Mesenchymal stem cell (in vitro differentiated cells and primary cell): Measurements from ENCODE around the gene VSIG4.

Experiments used
- DNase-seq: peaks from one replicate; pipeline ENCODE4 v3.0.0-alpha.2; 2013
- H2AFZ ChIP-seq: one replicate; pipeline ENCODE4 v1.6.1; 2013; ENCODE audit warnings: low read depth, mild to moderate bottlenecking, control low read depth, inconsistent platforms, low read length, moderate library complexity
- H2AK5ac ChIP-seq: 2 replicates; pipeline ENCODE4 v1.6.1; 2013; ENCODE audit warnings: low read length, moderate library complexity, mild to moderate bottlenecking, inconsistent platforms; ENCODE audit not compliant: severe bottlenecking
- H2BK120ac ChIP-seq: one replicate; pipeline ENCODE4 v1.6.1; 2013; ENCODE audit warnings: low read depth, mild to moderate bottlenecking, inconsistent platforms, low read length, moderate library complexity
- H2BK12ac ChIP-seq, 2 experiments: one replicate each; pipeline ENCODE4 v1.6.1; 2013; ENCODE audit warnings: inconsistent platforms in 2 of 2, low read length in 2 of 2, mild to moderate bottlenecking in 2 of 2, moderate library complexity in 2 of 2, control low read depth in 1 of 2
- H2BK15ac ChIP-seq: one replicate; pipeline ENCODE4 v1.6.1; 2013; ENCODE audit warnings: mild to moderate bottlenecking, low read depth, inconsistent platforms; ENCODE audit not compliant: poor library complexity, severe bottlenecking
- H2BK5ac ChIP-seq: 2 replicates; pipeline ENCODE4 v1.6.1; 2013; ENCODE audit warnings: low read depth, mild to moderate bottlenecking, low read length, control low read depth, inconsistent platforms; ENCODE audit not compliant: poor library complexity, severe bottlenecking
- H3K14ac ChIP-seq, 2 experiments: one replicate each; pipeline ENCODE4 v1.6.1; 2013; ENCODE audit warnings: inconsistent platforms in 2 of 2, low read length in 2 of 2, control low read depth in 1 of 2, mild to moderate bottlenecking in 1 of 2, moderate library complexity in 1 of 2
- H3K18ac ChIP-seq, 2 experiments: one replicate each; pipeline ENCODE4 v1.6.1; 2013; ENCODE audit warnings: inconsistent platforms in 2 of 2, low read length in 2 of 2, control low read depth in 1 of 2, low read depth in 1 of 2, mild to moderate bottlenecking in 1 of 2
- H3K23ac ChIP-seq, 2 experiments: one replicate each; pipeline ENCODE4 v1.6.1; 2013; ENCODE audit warnings: inconsistent platforms in 2 of 2, low read length in 2 of 2, mild to moderate bottlenecking in 2 of 2, moderate library complexity in 2 of 2, control low read depth in 1 of 2
- H3K27ac ChIP-seq: 2 replicates; pipeline ENCODE4 v1.5.1; 2013; ENCODE audit warnings: mild to moderate bottlenecking, moderate library complexity, low read length, control low read depth, inconsistent platforms; ENCODE audit not compliant: poor library complexity, severe bottlenecking
- H3K27me3 ChIP-seq, 2 experiments: 2 replicates each; pipeline versions ENCODE4 v1.6.1 to v1.7.0; 2013; ENCODE audit warnings: low read length in 2 of 2, mild to moderate bottlenecking in 2 of 2, moderate library complexity in 2 of 2, control low read depth in 1 of 2, inconsistent platforms in 1 of 2; ENCODE audit not compliant: control insufficient read depth in 1 of 2, insufficient read depth in 1 of 2
- H3K36me3 ChIP-seq, 2 experiments: 2 replicates each; pipeline versions ENCODE4 v1.6.1 to v1.7.0; 2013; ENCODE audit warnings: low read length in 2 of 2, control low read depth in 1 of 2, inconsistent platforms in 1 of 2, low read depth in 1 of 2, mild to moderate bottlenecking in 1 of 2; ENCODE audit not compliant: insufficient read depth in 2 of 2, control insufficient read depth in 1 of 2
- H3K4ac ChIP-seq, 2 experiments: one replicate each; pipeline ENCODE4 v1.6.1; 2013; ENCODE audit warnings: inconsistent platforms in 2 of 2, low read length in 2 of 2, mild to moderate bottlenecking in 2 of 2, moderate library complexity in 2 of 2, control low read depth in 1 of 2, low read depth in 1 of 2
- H3K4me1 ChIP-seq: 2 replicates; pipeline ENCODE4 v1.6.1; 2013; ENCODE audit warnings: low read depth, low read length, control low read depth; ENCODE audit not compliant: control insufficient read depth, insufficient read depth
- H3K4me2 ChIP-seq: 2 replicates; pipeline ENCODE4 v1.6.1; 2013; ENCODE audit warnings: low read length, mild to moderate bottlenecking, inconsistent platforms; ENCODE audit not compliant: poor library complexity, severe bottlenecking
- H3K4me3 ChIP-seq, 2 experiments: 2 replicates each; pipeline versions ENCODE4 v1.5.1 to v1.7.0; 2013; ENCODE audit warnings: low read length in 2 of 2, mild to moderate bottlenecking in 2 of 2, control low read depth in 1 of 2, low read depth in 1 of 2; ENCODE audit not compliant: insufficient read depth in 1 of 2
- H3K79me1 ChIP-seq: replicated peaks from 2 replicates; pipeline ENCODE4 v1.6.1; 2013; ENCODE audit warnings: mild to moderate bottlenecking, control low read depth, low read length, inconsistent platforms; ENCODE audit not compliant: poor library complexity, severe bottlenecking
- H3K9ac ChIP-seq: 2 replicates; pipeline ENCODE4 v1.7.0; 2013; ENCODE audit warnings: mild to moderate bottlenecking, low read length, moderate library complexity
- H3K9me3 ChIP-seq: 2 replicates; pipeline ENCODE4 v1.7.0; 2013; ENCODE audit warnings: mild to moderate bottlenecking, low read length; ENCODE audit not compliant: control insufficient read depth
- H4K8ac ChIP-seq: one replicate; pipeline ENCODE4 v1.6.1; 2013; ENCODE audit warnings: inconsistent platforms, mild to moderate bottlenecking, low read length, moderate library complexity
- H4K91ac ChIP-seq: one replicate; pipeline ENCODE4 v1.6.1; 2013; ENCODE audit warnings: mild to moderate bottlenecking, low read length, inconsistent platforms
- WGBS: methylation state at CpG from one replicate; pipeline ENCODE4 v1.1.7; 2013; ENCODE audit warnings: mixed read lengths; 5-methylcytosine and 5-hydroxymethylcytosine counted together

The VSIG4 gene

GRCh38 chrX:66001596-66001995 is 38.3 kb downstream of the VSIG4 start:
- no peak overlapping the region for H2AK5ac ChIP-seq
- H3K9me3 ChIP-seq = no peaks in the 10 kb centered on the region
- H3K27me3 ChIP-seq = peaks cover 0 to 34% of the 10 kb centered on the region in 2 experiments
- H2BK12ac ChIP-seq = no peak overlapping the region
- H3K4ac ChIP-seq = no peak overlapping the region
- no peak overlapping the region for H4K91ac ChIP-seq
- no peak overlapping the region for H2BK5ac ChIP-seq
- H2BK120ac ChIP-seq = no peak overlapping the region
- H2AFZ ChIP-seq = no peak overlapping the region
- no peak for DNase-seq
- H3K23ac ChIP-seq = no peak overlapping the region
- no peak overlapping the region for H3K27ac ChIP-seq
- no peak overlapping the region for H4K8ac ChIP-seq
- H2BK15ac ChIP-seq = no peak overlapping the region
- no peak overlapping the region for H3K4me3 ChIP-seq
- H3K18ac ChIP-seq = no peak overlapping the region
- no peaks in the 10 kb centered on the region for H3K79me1 ChIP-seq
- H3K4me1 ChIP-seq = no peaks in the 10 kb centered on the region
- no peak overlapping the region for H3K14ac ChIP-seq
- H3K9ac ChIP-seq = no peak overlapping the region
- no peaks in the 10 kb centered on the region for H3K36me3 ChIP-seq
- no peak overlapping the region for H3K4me2 ChIP-seq

- Histone ChIP-seq H3K4ac (no peak overlapping the region), H2BK5ac (no peak overlapping the region), H3K79me1 (no peaks in the 10 kb centered on the region)
Measured at GRCh38 chrX:66000628-66001272, 39.1 kb downstream of the VSIG4 start.

GRCh38 chrX:66000178-66000577 is 39.7 kb downstream of the VSIG4 start:
- 0% methylated on average over 1 of the region's 1 CpG for WGBS
- no peak overlapping the region for H3K4ac ChIP-seq
- H2BK12ac ChIP-seq = no peak overlapping the region
- no peak for DNase-seq
- no peak overlapping the region for H2BK5ac ChIP-seq
- H3K27ac ChIP-seq = no peak overlapping the region
- no peak overlapping the region for H4K8ac ChIP-seq
- peaks cover 0 to 39% of the 10 kb centered on the region in 2 experiments for H3K27me3 ChIP-seq
- H2AK5ac ChIP-seq = no peak overlapping the region
- H3K79me1 ChIP-seq = no peaks in the 10 kb centered on the region
- H3K4me1 ChIP-seq = no peaks in the 10 kb centered on the region
- H4K91ac ChIP-seq = no peak overlapping the region
- no peak overlapping the region for H3K14ac ChIP-seq
- no peak overlapping the region for H3K4me2 ChIP-seq
- no peaks in the 10 kb centered on the region for H3K9me3 ChIP-seq
- no peak overlapping the region for H3K18ac ChIP-seq
- H2BK120ac ChIP-seq = no peak overlapping the region
- H3K23ac ChIP-seq = no peak overlapping the region
- no peak overlapping the region for H3K4me3 ChIP-seq
- no peak overlapping the region for H3K9ac ChIP-seq
- no peak overlapping the region for H2AFZ ChIP-seq
- H2BK15ac ChIP-seq = no peak overlapping the region
- H3K36me3 ChIP-seq = no peaks in the 10 kb centered on the region

More at GRCh38 chrX:66000628-66001272, 39.1 kb downstream of the VSIG4 start:
- Histone ChIP-seq H3K27ac (no peak overlapping the region), H3K9me3 (no peaks in the 10 kb centered on the region), H3K9ac (no peak overlapping the region), H4K8ac (no peak overlapping the region), H3K14ac (no peak overlapping the region), H3K18ac (no peak overlapping the region), H3K4me3 (no peak overlapping the region), H3K23ac (no peak overlapping the region), H2BK12ac (no peak overlapping the region), H3K36me3 (no peaks in the 10 kb centered on the region), H2BK120ac (no peak overlapping the region), H2AK5ac (no peak overlapping the region), H3K27me3 (peaks cover 0 to 34% of the 10 kb centered on the region in 2 experiments), H2BK15ac (no peak overlapping the region), H4K91ac (no peak overlapping the region), H3K4me2 (no peak overlapping the region), H3K4me1 (no peaks in the 10 kb centered on the region), H2AFZ (no peak overlapping the region)
- no peak for DNase-seq
- WGBS = 77% methylated on average over 2 of the region's 3 CpGs

GRCh38 chrX:65999563-66000148 is 40.2 kb downstream of the VSIG4 start:
- Histone ChIP-seq H2AFZ (no peak overlapping the region), H2BK120ac (no peak overlapping the region), H4K91ac (no peak overlapping the region), H2AK5ac (no peak overlapping the region), H3K27me3 (peaks cover 0 to 39% of the 10 kb centered on the region in 2 experiments), H3K23ac (no peak overlapping the region), H3K9ac (no peak overlapping the region), H3K4me1 (no peaks in the 10 kb centered on the region), H4K8ac (no peak overlapping the region), H2BK12ac (no peak overlapping the region), H3K9me3 (no peaks in the 10 kb centered on the region), H3K4me3 (no peak overlapping the region), H3K4ac (no peak overlapping the region), H3K14ac (no peak overlapping the region), H2BK5ac (no peak overlapping the region), H3K36me3 (no peaks in the 10 kb centered on the region), H2BK15ac (no peak overlapping the region), H3K18ac (no peak overlapping the region), H3K79me1 (no peaks in the 10 kb centered on the region), H3K27ac (no peak overlapping the region), H3K4me2 (no peak overlapping the region)
- WGBS = 75% methylated on average over 1 of the region's 1 CpG
- DNase-seq = no peak
